K562 (cell line): ENCODE data around the gene OPRL1. TPM values are rescaled to one million over a fixed set of nuclear protein-coding genes. Genes with fewer than 3 reads are reported as not detected.
A peak's percentile ranks its signal among the peaks of the same experiment; 100 is the strongest.

Experiments
- ATAC-seq: fragments of 200-7000 bp; cut with Tn5 transposase; 3 replicates; pipeline ENCODE4 v1.9.1; 2020; ENCODE audit warnings: moderate library complexity
- BruUV-seq: library from RNA; stranded (reverse); fragments of 400-500 nt; replicated peaks from 2 replicates; lab custom pipeline; 2021; lab: Mats Ljungman, UMichigan
- CTCF ChIA-PET: fragments of 300-600 bp; formaldehyde crosslinking; extraction: SDS; loops from one replicate; lab custom pipeline; 2021; ENCODE audit warnings: low intra/inter-chr PET ratio; lab: Yijun Ruan, JAX
- POLR2A ChIA-PET: fragments of 300-600, 350-650 bp; sonication (Branson Sonifier 250); formaldehyde crosslinking; extraction: SDS; loops from one replicate; lab custom pipeline; 2021; ENCODE audit warnings: antibody characterized with exemption, inconsistent platforms; lab: Yijun Ruan, JAX
- DNase-seq, 4 experiments: peaks; one replicate each; pipeline versions ENCODE4 v3.0.0 to v3.0.0-alpha.2; 2011 to 2018; ENCODE audit warnings: low spot score in 3 of 4, mixed read lengths in 3 of 4; ENCODE audit errors: extremely low read depth in 1 of 4
- FAIRE-seq: peaks from 2 replicates; lab custom pipeline; 2011; peaks lifted over from hg19 to GRCh38; lab: Jason Lieb, UNC
- H2AFZ ChIP-seq: 2 replicates; pipeline ENCODE4 v1.6.0; 2011; ENCODE audit warnings: low read depth, low read length, control low read depth, inconsistent platforms
- H3K27ac ChIP-seq: fragments of 200-600 bp; 3 replicates; pipeline ENCODE4 v1.8.0; 2011; ENCODE audit warnings: low read depth, mild to moderate bottlenecking, control low read depth, inconsistent platforms, low read length, moderate library complexity, mixed read lengths; ENCODE audit errors: extremely low read depth
- H3K27me3 ChIP-seq, 2 experiments: fragments of 300-600 bp in 1 of 2; 2 replicates in 1 of 2; 3 replicates in 1 of 2; pipeline versions ENCODE4 v1.6.0 to v1.8.0; 2011; ENCODE audit warnings: inconsistent platforms in 2 of 2, low read length in 2 of 2, mild to moderate bottlenecking in 1 of 2, mixed read lengths in 1 of 2, moderate library complexity in 1 of 2; ENCODE audit not compliant: control insufficient read depth in 2 of 2, insufficient read depth in 2 of 2
- H3K36me3 ChIP-seq: fragments of 300-600 bp; 3 replicates; pipeline ENCODE4 v1.8.0; 2011; ENCODE audit warnings: mild to moderate bottlenecking, low read length, inconsistent platforms; ENCODE audit not compliant: control insufficient read depth, insufficient read depth
- H3K4me1 ChIP-seq, 2 experiments: fragments of 200-600 bp in 1 of 2; replicated peaks in 1 of 2; 2 replicates in 1 of 2; 3 replicates in 1 of 2; pipeline versions ENCODE4 v1.5.1 to v1.8.0; 2011; ENCODE audit warnings: inconsistent platforms in 2 of 2, low read length in 2 of 2, mild to moderate bottlenecking in 1 of 2, mixed read lengths in 1 of 2, moderate library complexity in 1 of 2; ENCODE audit not compliant: control insufficient read depth in 2 of 2, insufficient read depth in 2 of 2
- H3K4me2 ChIP-seq: 2 replicates; pipeline ENCODE4 v1.6.1; 2011; ENCODE audit warnings: low read length, control low read depth, inconsistent platforms, mixed read lengths; ENCODE audit not compliant: insufficient read depth
- H3K4me3 ChIP-seq: fragments of 200-600 bp; sonication (generic), shearing (Covaris generic); 2 replicates; pipeline ENCODE4 v1.5.1; 2016; ENCODE audit warnings: control low read depth, inconsistent platforms
- H3K79me2 ChIP-seq: fragments of 200-600 bp; 3 replicates; pipeline ENCODE4 v1.8.0; 2011; ENCODE audit warnings: low read length, inconsistent platforms; ENCODE audit not compliant: control insufficient read depth, insufficient read depth
- H3K9ac ChIP-seq, 2 experiments: 2 replicates each; pipeline versions ENCODE4 v1.6.0 to v1.6.1; 2011; ENCODE audit warnings: low read depth in 2 of 2, low read length in 2 of 2, control low read depth in 1 of 2, inconsistent platforms in 1 of 2, mild to moderate bottlenecking in 1 of 2, mixed read lengths in 1 of 2; ENCODE audit not compliant: insufficient read depth in 1 of 2
- H3K9me1 ChIP-seq: one replicate; pipeline ENCODE4 v1.6.0; 2011; ENCODE audit warnings: inconsistent platforms, mild to moderate bottlenecking, low read length, moderate library complexity; ENCODE audit not compliant: control insufficient read depth, insufficient read depth
- H3K9me3 ChIP-seq: replicated peaks from 2 replicates; pipeline ENCODE4 v1.5.1; 2011; ENCODE audit warnings: low read depth, low read length, inconsistent platforms; ENCODE audit not compliant: control insufficient read depth, insufficient read depth
- H4K20me1 ChIP-seq: replicated peaks from 2 replicates; pipeline ENCODE4 v1.6.1; 2011; ENCODE audit warnings: low read length, inconsistent platforms, mixed read lengths; ENCODE audit not compliant: control insufficient read depth, insufficient read depth
- ARID1B ChIP-seq: fragments of 450-650 bp; IDR thresholded peaks from 2 replicates; pipeline ENCODE4 v1.6.1; 2016; ENCODE audit warnings: antibody characterized with exemption, mild to moderate bottlenecking, inconsistent platforms
- MEF2A ChIP-seq: IDR thresholded peaks from 2 replicates; pipeline ENCODE4 v1.6.1; 2011; ENCODE audit warnings: low read depth, mild to moderate bottlenecking, low read length, moderate library complexity; ENCODE audit not compliant: control insufficient read depth
- RBM34 ChIP-seq: fragments of 200-400 bp; formaldehyde crosslinking; IDR thresholded peaks from 2 replicates; pipeline ENCODE4 v1.6.1; 2018; ENCODE audit warnings: low read length, borderline replicate concordance; ENCODE audit not compliant: insufficient read depth
- SRF ChIP-seq, 2 experiments: fragments of 250-450, 450-650 bp in 1 of 2; sonication (Bioruptor Pico) in 1 of 2; sonication (generic) in 1 of 2; formaldehyde crosslinking; IDR thresholded peaks; 2 replicates each; pipeline versions ENCODE4 v1.5.0 to v1.5.1; 2020 to 2022; ENCODE audit warnings: mild to moderate bottlenecking in 1 of 2, missing genetic modification reagents in 1 of 2
- WGBS: fragments of 100-300 bp; shearing (Covaris generic); methylation state at CpG from one replicate; pipeline ENCODE4 v1.1.6; 2016; ENCODE audit warnings: low coverage, mixed read lengths; ENCODE audit not compliant: insufficient coverage; ENCODE audit errors: missing lambda C conversion rate; 5-methylcytosine and 5-hydroxymethylcytosine counted together
- in situ Hi-C: fragments of 300-500 bp; cut with MboI; formaldehyde crosslinking; loops from 4 replicates; pipeline ENCODE4 v1.15.0; 2018; ENCODE audit warnings: inconsistent platforms, mixed read lengths
- intact Hi-C: fragments of 100-400 bp; cut with micrococcal nuclease; formaldehyde crosslinking; loops from 2 replicates; pipeline ENCODE4 v1.14.2; 2022
- polyA plus RNA-seq, 8 experiments: library from polyadenylated mRNA; depleted of rRNA in 4 of 8; stranded (reverse) in 5 of 8; unstranded in 3 of 8; fragments of >200 nt; fragmentation: Nextera tagmentation in 2 of 8; fragmentation: Illumina TruSeq in 1 of 8; extraction: Ambion mirVana in 2 of 8; extraction: Trizol in 1 of 8; gene quantifications; 2 replicates each; pipeline versions ENCODE4 v1.2.1 to v1.2.3, GENCODE V29; 2011 to 2014; ENCODE audit warnings: inconsistent platforms in 1 of 8, missing spikeins in 1 of 8
- total RNA-seq, 7 experiments: library from RNA; depleted of rRNA in 6 of 7; stranded (reverse); fragments of >200 nt in 6 of 7; fragmentation: Illumina TruSeq in 2 of 7; extraction: Trizol in 2 of 7; gene quantifications; 2 replicates each; pipeline versions ENCODE4 v1.2.1 to v1.2.3, GENCODE V29; 2011 to 2021; ENCODE audit warnings: low replicate concordance in 1 of 7

Gene OPRL1
- total and polyA plus RNA-seq, 9 of the 15 experiments (the other 6 are each of a cell fraction or from before 2014, with no cell fraction given): 0.06 to 0.33 (median 0.11) TPM; not detected in 2

GRCh38 chr20:64081624-64081964 lies 1.7 kb downstream of the OPRL1 start:
- peak overlapping the region in 1 of 2 experiments; percentile 57; a peak in 2 of 4 replicates for H3K9ac ChIP-seq
- H3K4me2 ChIP-seq: no peak overlapping the region
- CTCF ChIA-PET: no interaction called here
- H3K4me3 ChIP-seq: no peak overlapping the region
- FAIRE-seq (no peak), ATAC-seq (no peak)
- intact Hi-C loops: no loop called here
- H3K27ac ChIP-seq: no peak overlapping the region
- in situ Hi-C loops: no loop called here
- no peaks in the 10 kb centered on the region; the same call in 1 of the 2 replicates for H4K20me1 ChIP-seq
- WGBS: 82% methylated on average over 6 of the region's 6 CpGs
- H3K9me3 ChIP-seq: no peaks in the 10 kb centered on the region
- H3K9me1 ChIP-seq: no peaks in the 10 kb centered on the region
- BruUV-seq: no TSS peak
- POLR2A ChIA-PET: interaction anchor here (0.7 to 1.2 kb wide), 2 partner anchors 21 to 547 kb away, joined by 3 read pairs; no protein-coding TSS in a partner anchor
- peaks cover 6 to 26% of the 10 kb centered on the region in 2 experiments; a peak in 4 of 5 replicates for H3K27me3 ChIP-seq
- no peaks in the 10 kb centered on the region for H3K36me3 ChIP-seq
- H2AFZ ChIP-seq: no peak overlapping the region
- H3K4me1 ChIP-seq: peaks cover 16 to 83% of the 10 kb centered on the region in 2 experiments; a peak in 4 of 5 replicates
- TF ChIP-seq RBM34 (no peak), MEF2A (no peak), SRF (CRISPR knock-in tag; IDR thresholded peaks at IDR 0.05) (no peak), ARID1B (no peak)
- TF ChIP-seq, all 486 proteins: peak for 0
- DNase-seq: no peak
- peaks cover 10% of the 10 kb centered on the region; the same call in 2 of the 3 replicates for H3K79me2 ChIP-seq
